Left lung (tissue), 10 donors: ENCODE measurements around the gene DST. TPM values are rescaled to one million over a fixed set of nuclear protein-coding genes. Genes with fewer than 3 reads are reported as not detected.

ENCODE experiments used
- ATAC-seq: fragments of 200-7000 bp; cut with Tn5 transposase; one replicate; pipeline ENCODE4 v1.9.1; 2020; ENCODE audit warnings: moderate library complexity
- DNase-seq, 4 donors: peaks; one replicate each; pipeline ENCODE4 v3.0.0-alpha.2; 2013 to 2020
- H3K27ac ChIP-seq, 2 donors: fragments of 200-600 bp; sonication (generic) in 1 of 2; one replicate each; pipeline versions ENCODE4 v1.5.0 to v1.8.0; 2020 to 2021
- H3K27me3 ChIP-seq, 2 donors: fragments of 200-600 bp; sonication (generic) in 1 of 2; one replicate each; pipeline versions ENCODE4 v1.5.0 to v1.8.0; 2020 to 2021
- H3K36me3 ChIP-seq, 2 donors: fragments of 200-600 bp; sonication (generic) in 1 of 2; one replicate each; pipeline versions ENCODE4 v1.5.0 to v1.8.0; 2020 to 2021
- H3K4me1 ChIP-seq, 2 donors: fragments of 200-600 bp; one replicate each; pipeline ENCODE4 v1.8.0; 2021
- H3K4me3 ChIP-seq, 2 donors: fragments of 200-600 bp; sonication (generic) in 1 of 2; one replicate each; pipeline versions ENCODE4 v1.5.0 to v1.8.0; 2020 to 2021; ENCODE audit warnings: mild to moderate bottlenecking in 1 of 2
- H3K9me3 ChIP-seq, 2 donors: fragments of 200-600 bp; sonication (generic) in 1 of 2; one replicate each; pipeline versions ENCODE4 v1.5.0 to v1.8.0; 2020 to 2021
- intact Hi-C, 2 donors: fragments of 100-400 bp; cut with DNase I; formaldehyde crosslinking; loops; one replicate each; pipeline versions ENCODE4 v1.11.2 to v1.14.2; 2022
- polyA plus RNA-seq, 6 donors: library from polyadenylated mRNA; unstranded; fragments of 120-200 nt; gene quantifications; one replicate each; pipeline ENCODE4 v1.2.1, GENCODE V29; 2013; ENCODE audit not compliant: insufficient read length in 6 of 6
- total RNA-seq, 2 donors: library from RNA; stranded (reverse); fragmentation: NEBNext Ultra II Directional; extraction: Animal tissue kit (Norgen Biotek cat#: 25700); gene quantifications; one replicate each; pipeline ENCODE4 v1.2.1, GENCODE V29; 2021
- TF ChIP-seq, protein P1 (sequence below), 2 donors: fragments of 200-600 bp; sonication (generic) in 1 of 2; IDR thresholded peaks; one replicate each; pipeline versions ENCODE4 v1.5.0 to v1.8.0; 2021; ENCODE audit warnings: antibody characterized with exemption in 2 of 2
- donor health status: DM: no; HTN: yes; CAD: no.
- donor health status: DM: no; HTN: no; CAD: no.

The DST gene
- total and polyA plus RNA-seq, 8 donors, result 290 to 636 (median 504) TPM

DNA sequence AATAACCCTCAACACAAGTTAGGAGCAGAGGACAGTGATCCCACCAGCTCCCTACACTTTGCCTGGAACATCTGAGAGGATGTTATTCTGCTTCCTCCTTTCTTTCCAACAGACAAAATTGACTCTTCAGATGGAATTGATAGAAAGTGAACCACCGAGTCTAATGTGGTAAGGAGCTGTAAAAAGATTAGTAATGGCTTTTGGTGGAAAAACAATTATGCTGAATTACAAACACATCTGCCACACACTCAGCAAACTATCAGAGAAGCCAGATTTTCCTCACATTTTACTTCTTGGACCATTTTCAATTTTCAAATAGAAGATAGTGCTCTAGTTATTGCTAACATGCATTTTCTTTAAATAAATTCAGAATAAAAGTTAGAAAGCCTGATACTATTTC lies 223.5 kb downstream of the DST start:
- DNase-seq, result no peak
- intact Hi-C loops, result no loop called here
- H3K36me3 ChIP-seq, result no peaks in the 10 kb centered on the region
- H3K4me1 ChIP-seq, result no peaks in the 10 kb centered on the region
- H3K27ac ChIP-seq, result no peak overlapping the region
- H3K27me3 ChIP-seq, result no peaks in the 10 kb centered on the region
- no peak for ATAC-seq
- TF ChIP-seq, protein P1, sequence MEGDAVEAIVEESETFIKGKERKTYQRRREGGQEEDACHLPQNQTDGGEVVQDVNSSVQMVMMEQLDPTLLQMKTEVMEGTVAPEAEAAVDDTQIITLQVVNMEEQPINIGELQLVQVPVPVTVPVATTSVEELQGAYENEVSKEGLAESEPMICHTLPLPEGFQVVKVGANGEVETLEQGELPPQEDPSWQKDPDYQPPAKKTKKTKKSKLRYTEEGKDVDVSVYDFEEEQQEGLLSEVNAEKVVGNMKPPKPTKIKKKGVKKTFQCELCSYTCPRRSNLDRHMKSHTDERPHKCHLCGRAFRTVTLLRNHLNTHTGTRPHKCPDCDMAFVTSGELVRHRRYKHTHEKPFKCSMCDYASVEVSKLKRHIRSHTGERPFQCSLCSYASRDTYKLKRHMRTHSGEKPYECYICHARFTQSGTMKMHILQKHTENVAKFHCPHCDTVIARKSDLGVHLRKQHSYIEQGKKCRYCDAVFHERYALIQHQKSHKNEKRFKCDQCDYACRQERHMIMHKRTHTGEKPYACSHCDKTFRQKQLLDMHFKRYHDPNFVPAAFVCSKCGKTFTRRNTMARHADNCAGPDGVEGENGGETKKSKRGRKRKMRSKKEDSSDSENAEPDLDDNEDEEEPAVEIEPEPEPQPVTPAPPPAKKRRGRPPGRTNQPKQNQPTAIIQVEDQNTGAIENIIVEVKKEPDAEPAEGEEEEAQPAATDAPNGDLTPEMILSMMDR (IDR thresholded peaks at IDR 0.05), result no peak
- H3K4me3 ChIP-seq, result no peak overlapping the region
- H3K9me3 ChIP-seq, result no peaks in the 10 kb centered on the region

DNA sequence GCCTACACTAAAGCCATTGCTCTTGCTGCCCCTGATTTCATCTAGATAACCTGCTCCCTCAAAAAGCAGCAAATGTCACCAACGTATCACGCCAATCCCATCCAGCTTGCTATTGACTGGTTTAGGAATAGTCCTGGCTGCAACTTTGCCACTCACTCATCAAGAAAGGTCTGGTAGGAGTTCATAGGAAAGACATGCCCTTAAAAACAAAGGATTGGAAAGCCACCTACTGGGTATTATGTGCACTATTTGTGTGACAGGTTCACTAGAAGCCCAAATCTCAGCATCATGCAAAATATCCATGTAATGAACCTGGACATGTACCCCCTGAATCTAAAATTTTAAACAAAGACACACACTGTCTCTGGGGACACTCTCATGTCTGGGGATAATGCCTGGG lies 224.9 kb downstream of the DST start:
- intact Hi-C loops, result no loop called here
- no peaks in the 10 kb centered on the region for H3K36me3 ChIP-seq
- no peaks in the 10 kb centered on the region for H3K9me3 ChIP-seq
- no peak for ATAC-seq
- no peak overlapping the region for H3K27ac ChIP-seq
- DNase-seq, result no peak
- no peaks in the 10 kb centered on the region for H3K4me1 ChIP-seq
- H3K4me3 ChIP-seq, result no peak overlapping the region
- H3K27me3 ChIP-seq, result no peaks in the 10 kb centered on the region
- TF ChIP-seq, protein P1 (IDR thresholded peaks at IDR 0.05), result no peak

DNA sequence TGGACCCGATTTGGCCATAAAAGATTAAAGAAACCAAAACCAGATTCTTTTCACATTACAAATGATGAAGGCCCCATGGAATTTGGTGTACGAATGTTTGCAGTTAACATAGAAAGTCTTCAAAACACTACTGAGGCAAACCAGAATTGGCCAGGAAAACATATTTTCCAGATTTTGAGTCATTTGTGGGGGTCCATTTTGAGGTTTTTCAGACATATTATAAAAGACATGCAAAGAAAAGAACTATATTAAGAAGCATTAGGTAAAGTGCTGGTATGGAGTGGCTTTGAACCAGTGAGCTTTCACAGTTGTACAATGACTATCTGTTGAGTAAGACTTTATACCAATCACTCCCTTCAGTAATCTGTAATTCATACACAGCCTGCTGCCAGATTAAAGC lies 226.4 kb downstream of the DST start:
- TF ChIP-seq, protein P1 (IDR thresholded peaks at IDR 0.05), result no peak
- ATAC-seq, result no peak

DNA sequence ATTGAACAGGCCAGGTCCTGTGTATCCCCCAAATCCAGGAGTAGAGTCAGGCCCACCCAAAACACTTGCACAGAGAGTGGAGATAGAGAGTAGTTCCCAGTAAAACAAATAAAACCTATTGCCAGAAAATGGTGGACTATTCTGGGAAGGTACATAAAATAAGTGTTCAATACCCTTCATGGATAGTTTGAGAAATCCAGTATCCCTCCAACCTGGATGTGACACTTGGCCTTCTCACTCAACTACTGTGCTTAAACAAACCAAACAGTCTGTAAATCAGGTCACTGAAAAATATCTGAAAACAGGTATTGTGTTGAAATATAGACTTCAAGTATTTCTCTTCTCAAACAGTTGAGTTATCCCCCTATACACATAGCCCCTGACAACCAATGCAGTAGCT lies 233.7 kb downstream of the DST start:
- TF ChIP-seq, protein P1 (IDR thresholded peaks at IDR 0.05), result no peak
- intact Hi-C loops, result no loop called here

More for the DNA sequence above, 226.4 kb downstream of the DST start:
- Histone ChIP-seq H3K9me3 (no peaks in the 10 kb centered on the region), H3K4me3 (no peak overlapping the region), H3K27ac (peak overlapping the region in 1 of 2 donors; percentile 9), H3K36me3 (no peaks in the 10 kb centered on the region), H3K27me3 (no peaks in the 10 kb centered on the region), H3K4me1 (no peaks in the 10 kb centered on the region)
- intact Hi-C loops, result no loop called here
- no peak for DNase-seq

More for the DNA sequence above, 233.7 kb downstream of the DST start:
- DNase-seq (no peak), ATAC-seq (no peak)
- H3K4me1 ChIP-seq, result peaks cover 0 to 2% of the 10 kb centered on the region in 2 donors
- no peaks in the 10 kb centered on the region for H3K36me3 ChIP-seq
- no peak overlapping the region for H3K4me3 ChIP-seq
- no peaks in the 10 kb centered on the region for H3K9me3 ChIP-seq
- H3K27ac ChIP-seq, result no peak overlapping the region
- no peaks in the 10 kb centered on the region for H3K27me3 ChIP-seq
